GM12873 (cell line): Measurements from ENCODE around the gene AQP5.
A peak's percentile ranks its signal among the peaks of the same experiment; 100 is the strongest.

Experiments
- CTCF ChIP-seq: IDR thresholded peaks from 2 replicates; pipeline ENCODE4 v1.5.1; 2012; ENCODE audit warnings: low read depth, mild to moderate bottlenecking, moderate library complexity, low read length, control low read depth; ENCODE audit not compliant: insufficient read depth; ENCODE audit errors: missing control alignments

The AQP5 gene

GRCh38 chr12:49965836-49966235 lies 4.2 kb downstream of the AQP5 start:
- TF ChIP-seq CTCF: no peak

- TF ChIP-seq CTCF: no peak
These were observed 4.9 kb downstream of the AQP5 start for GRCh38 chr12:49966511-49967041.

GRCh38 chr12:49967042-49967776 lies 5.5 kb downstream of the AQP5 start:
- peak; percentile 89 for TF ChIP-seq CTCF

- no peak for TF ChIP-seq CTCF
These were observed 6.1 kb downstream of the AQP5 start for GRCh38 chr12:49967777-49968250.

GRCh38 chr12:49968471-49968870 lies 6.8 kb downstream of the AQP5 start:
- no peak for TF ChIP-seq CTCF

GRCh38 chr12:49969027-49969426 lies 7.4 kb downstream of the AQP5 start:
- TF ChIP-seq CTCF: no peak

- TF ChIP-seq CTCF: no peak
These were observed 8.2 kb downstream of the AQP5 start for GRCh38 chr12:49969651-49970429.
